ENCODE data around the gene LYRM4. TPM values are rescaled to one million over a fixed set of nuclear protein-coding genes. Genes with fewer than 3 reads are reported as not detected.

LYRM4 gene
- total and polyA plus RNA-seq, 2 donors (not counting 1 experiment from before 2014, with no cell fraction given): 22.1 to 29.5 TPM

GRCh38 chr6:5066456-5067093 is 194.2 kb downstream of the LYRM4 start:
- no peak overlapping the region for H3K4me3 Mint-ChIP-seq
- Histone ChIP-seq H3K4me3 (ENCODE audit: control extremely low read depth in 1 of 5, extremely low read depth in 1 of 5, insufficient read depth in 1 of 5, low read depth in 2 of 5, low read length in 4 of 5) (no peak overlapping the region), H2AFZ (ENCODE audit: insufficient read depth, low read depth, low read length, poor library complexity, severe bottlenecking) (no peak overlapping the region), H4K20me1 (ENCODE audit: control insufficient read depth, insufficient read depth, low read length, poor library complexity, severe bottlenecking) (no peaks in the 10 kb centered on the region), H3K79me2 (ENCODE audit: control insufficient read depth, insufficient read depth, low read length) (no peaks in the 10 kb centered on the region), H3K27ac (ENCODE audit: low read length in 2 of 2) (no peak overlapping the region), H3K9me3 (ENCODE audit: control extremely low read depth in 1 of 3, control insufficient read depth in 2 of 3, insufficient read depth in 1 of 3, low read length in 2 of 3) (peaks cover 0 to 9% (median 3%) of the 10 kb centered on the region in 3 donors), H3K4me1 (ENCODE audit: control insufficient read depth in 2 of 2, insufficient read depth in 2 of 2, low read length in 2 of 2) (peaks cover 1 to 4% of the 10 kb centered on the region in 2 donors), H3K27me3 (replicated peaks in 1 of 4; ENCODE audit: control extremely low read depth in 1 of 4, control insufficient read depth in 3 of 4, insufficient read depth in 4 of 4, low read length in 3 of 4) (no peaks in the 10 kb centered on the region), H3K4me2 (replicated peaks; ENCODE audit: low read depth, low read length, poor library complexity, severe bottlenecking) (no peak overlapping the region), H3K36me3 (replicated peaks in 1 of 2; ENCODE audit: control extremely low read depth in 1 of 2, control insufficient read depth in 1 of 2, extremely low read depth in 1 of 2, insufficient read depth in 2 of 2, low read length in 1 of 2) (no peaks in the 10 kb centered on the region), H3K9ac (ENCODE audit: low read length) (no peak overlapping the region)
- peaks cover 8% of the 10 kb centered on the region for H3K4me1 Mint-ChIP-seq
- no peak overlapping the region for H3K27ac Mint-ChIP-seq
- ChIA-PET POLR2A (no interaction called here), CTCF (no interaction called here)
- intact Hi-C loops (cut with micrococcal nuclease): no loop called here
- no peak for DNase-seq
- no peak for ATAC-seq (ENCODE audit: low read depth)
- H3K27me3 Mint-ChIP-seq: no peaks in the 10 kb centered on the region
- H3K9me3 Mint-ChIP-seq (ENCODE audit: insufficient read depth): peaks cover 2% of the 10 kb centered on the region
- WGBS (ENCODE audit: insufficient coverage): 95% methylated on average over 16 of the region's 24 CpGs
- TF ChIP-seq CTCF (IDR thresholded peaks at IDR 0.05) (no peak), EZH2 (IDR thresholded peaks at IDR 0.05; ENCODE audit: borderline replicate concordance, insufficient read depth, low read depth, low read length, poor library complexity, severe bottlenecking) (no peak)

GRCh38 chr6:5063617-5064016 is 197.1 kb downstream of the LYRM4 start:
- 78% methylated on average over 8 of the region's 8 CpGs for WGBS (ENCODE audit: insufficient coverage)
- POLR2A ChIA-PET: no interaction called here
- no peak overlapping the region for H3K4me3 Mint-ChIP-seq

More at GRCh38 chr6:5063617-5064016, 197.1 kb downstream of the LYRM4 start:
- H3K9me3 Mint-ChIP-seq (ENCODE audit: insufficient read depth): peaks cover 2% of the 10 kb centered on the region
- H3K9me3 ChIP-seq (ENCODE audit: control extremely low read depth in 1 of 3, control insufficient read depth in 2 of 3, insufficient read depth in 1 of 3, low read length in 2 of 3): peaks cover 0 to 9% (median 3%) of the 10 kb centered on the region in 3 donors
- H3K4me3 ChIP-seq (ENCODE audit: control extremely low read depth in 1 of 5, extremely low read depth in 1 of 5, insufficient read depth in 1 of 5, low read depth in 2 of 5, low read length in 4 of 5): no peak overlapping the region
- no peaks in the 10 kb centered on the region for H3K27me3 ChIP-seq (replicated peaks in 1 of 4; ENCODE audit: control extremely low read depth in 1 of 4, control insufficient read depth in 3 of 4, insufficient read depth in 4 of 4, low read length in 3 of 4)
- H3K4me2 ChIP-seq (replicated peaks; ENCODE audit: low read depth, low read length, poor library complexity, severe bottlenecking): no peak overlapping the region
- H3K27me3 Mint-ChIP-seq: peaks cover 3% of the 10 kb centered on the region
- H4K20me1 ChIP-seq (ENCODE audit: control insufficient read depth, insufficient read depth, low read length, poor library complexity, severe bottlenecking): no peaks in the 10 kb centered on the region
- H3K27ac ChIP-seq (ENCODE audit: low read length in 2 of 2): no peak overlapping the region
- DNase-seq: no peak
- H3K9ac ChIP-seq (ENCODE audit: low read length): no peak overlapping the region
- TF ChIP-seq EZH2 (IDR thresholded peaks at IDR 0.05; ENCODE audit: borderline replicate concordance, insufficient read depth, low read depth, low read length, poor library complexity, severe bottlenecking) (no peak), CTCF (IDR thresholded peaks at IDR 0.05) (no peak)
- no peak overlapping the region for H2AFZ ChIP-seq (ENCODE audit: insufficient read depth, low read depth, low read length, poor library complexity, severe bottlenecking)
- H3K4me1 Mint-ChIP-seq: peaks cover 11% of the 10 kb centered on the region
- H3K27ac Mint-ChIP-seq: no peak overlapping the region
- intact Hi-C loops (cut with micrococcal nuclease): no loop called here
- H3K36me3 ChIP-seq (replicated peaks in 1 of 2; ENCODE audit: control extremely low read depth in 1 of 2, control insufficient read depth in 1 of 2, extremely low read depth in 1 of 2, insufficient read depth in 2 of 2, low read length in 1 of 2): no peaks in the 10 kb centered on the region
- CTCF ChIA-PET: no interaction called here
- ATAC-seq (ENCODE audit: low read depth): no peak
- peaks cover 3 to 8% of the 10 kb centered on the region in 2 donors for H3K4me1 ChIP-seq (ENCODE audit: control insufficient read depth in 2 of 2, insufficient read depth in 2 of 2, low read length in 2 of 2)
- H3K79me2 ChIP-seq (ENCODE audit: control insufficient read depth, insufficient read depth, low read length): no peaks in the 10 kb centered on the region
